HG03432 (cell line): ENCODE results near the gene DROSHA.
"Not testable (repeated sequence)": the region's sequence is repeated elsewhere in the genome, so short reads cannot be mapped to it uniquely, and the experiment has no call there.

ENCODE experiments used
- ATAC-seq: cut with Tn5 transposase; IDR thresholded peaks from one replicate; pipeline ENCODE4 v1.9.1; 2021; ENCODE audit warnings: mild to moderate bottlenecking, moderate library complexity; ENCODE audit not compliant: unreplicated experiment

DROSHA gene

GRCh38 chr5:31421806-31422586 is 109.9 kb downstream of the DROSHA start:
- ATAC-seq = no peak

- no peak for ATAC-seq
Measured at GRCh38 chr5:31417512-31417911, 114.4 kb downstream of the DROSHA start.

GRCh38 chr5:31416547-31416946 is 115.3 kb downstream of the DROSHA start:
- ATAC-seq = no peak

GRCh38 chr5:31415960-31416359 is 115.9 kb downstream of the DROSHA start:
- ATAC-seq = no peak

GRCh38 chr5:31415009-31415923 is 116.6 kb downstream of the DROSHA start:
- ATAC-seq = no peak

- ATAC-seq = no peak
Measured at GRCh38 chr5:31413030-31413812, 118.7 kb downstream of the DROSHA start.

GRCh38 chr5:31412324-31412723 is 119.6 kb downstream of the DROSHA start:
- no peak for ATAC-seq

GRCh38 chr5:31410089-31410488 is 121.8 kb downstream of the DROSHA start:
- no peak for ATAC-seq

- no peak for ATAC-seq
Measured at GRCh38 chr5:31408814-31409213, 123.1 kb downstream of the DROSHA start.

GRCh38 chr5:31407921-31408693 is 123.8 kb downstream of the DROSHA start:
- no peak for ATAC-seq

GRCh38 chr5:31404325-31404724 is 127.6 kb downstream of the DROSHA start:
- no peak for ATAC-seq

- ATAC-seq = no peak
Measured at GRCh38 chr5:31401691-31402090, 130.2 kb downstream of the DROSHA start.

GRCh38 chr5:31397926-31398557 is 133.9 kb downstream of the DROSHA start:
- ATAC-seq = no peak

GRCh38 chr5:31396611-31397295 is 135.1 kb downstream of the DROSHA start:
- no peak for ATAC-seq

GRCh38 chr5:31395450-31396045 is 136.3 kb downstream of the DROSHA start:
- ATAC-seq = not testable (repeated sequence)

- ATAC-seq = no peak
Measured at GRCh38 chr5:31393126-31393525, 138.8 kb downstream of the DROSHA start.

- ATAC-seq = no peak
Measured at GRCh38 chr5:31392061-31392460, 139.8 kb downstream of the DROSHA start.

GRCh38 chr5:31390256-31390655 is 141.6 kb downstream of the DROSHA start:
- ATAC-seq = no peak
